NCI-H345 treated with DMSO at 0.1 percent for 48 hours (cell line): Measurements from ENCODE around the gene IL17REL.
A peak's percentile ranks its signal among the peaks of the same experiment; 100 is the strongest.

Experiments used
- DNase-seq: peaks from one replicate; lab custom pipeline; 2025; ENCODE audit not compliant: unreplicated experiment; lab: John Stamatoyannopoulos, UW

Gene IL17REL

DNA sequence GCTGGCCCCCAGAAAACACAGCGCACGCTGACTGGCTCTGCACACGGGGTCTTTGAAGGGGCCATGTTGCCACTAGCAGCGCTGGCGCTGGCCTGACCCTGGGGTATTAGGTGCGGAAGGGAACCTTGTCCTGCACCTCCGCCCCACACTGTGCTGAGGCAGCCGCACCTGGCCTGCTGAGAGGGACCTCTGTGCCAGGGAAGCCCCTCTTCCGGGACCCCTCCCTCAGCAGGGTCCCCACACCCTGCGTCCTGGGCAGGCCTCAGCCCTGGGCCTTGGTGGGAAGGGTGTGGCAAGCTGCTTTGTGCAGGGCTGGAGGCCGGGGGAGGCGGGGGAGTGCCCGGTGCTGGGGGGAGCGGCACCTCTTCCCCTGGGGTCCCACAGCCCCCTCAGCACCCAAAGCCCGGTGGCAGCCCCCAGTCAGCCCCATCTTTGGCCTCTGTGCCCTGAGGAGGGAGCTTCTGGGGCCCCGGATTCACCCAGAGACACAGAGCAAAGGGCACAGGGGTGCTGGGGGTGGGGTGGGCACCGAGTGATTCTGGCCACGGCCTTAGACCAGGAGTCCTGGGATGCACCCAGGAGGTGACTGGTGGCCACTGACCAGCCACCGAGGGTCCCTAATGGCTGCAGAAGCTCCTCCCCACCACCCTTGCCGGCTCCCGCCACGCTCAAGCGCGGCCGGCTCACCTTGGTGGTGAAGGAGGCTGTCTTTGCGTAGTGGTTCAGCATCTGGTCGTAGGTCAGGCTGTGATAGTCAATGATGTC, 34.1 kb upstream of the IL17REL start:
- no peak for DNase-seq

DNA sequence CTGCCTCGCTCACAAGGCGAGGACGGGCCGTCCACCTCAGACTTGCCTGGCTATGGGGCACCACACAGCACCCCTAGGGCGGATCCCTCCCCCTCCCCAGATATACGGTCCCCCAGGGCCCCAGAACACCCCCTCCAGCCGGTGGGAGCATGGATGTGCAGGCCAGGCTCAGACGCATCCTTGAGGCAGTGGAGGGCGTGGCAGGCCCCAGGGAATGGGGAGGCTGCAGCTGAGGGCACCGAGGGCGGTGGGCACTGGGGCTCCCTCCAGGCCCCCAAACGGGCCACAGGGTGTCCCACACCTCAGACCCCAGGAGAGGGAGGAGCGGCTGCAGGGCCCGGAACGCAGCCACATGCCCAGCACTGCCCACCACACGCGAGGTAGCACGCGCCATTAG, 33.5 kb upstream of the IL17REL start:
- DNase-seq: no peak

DNA sequence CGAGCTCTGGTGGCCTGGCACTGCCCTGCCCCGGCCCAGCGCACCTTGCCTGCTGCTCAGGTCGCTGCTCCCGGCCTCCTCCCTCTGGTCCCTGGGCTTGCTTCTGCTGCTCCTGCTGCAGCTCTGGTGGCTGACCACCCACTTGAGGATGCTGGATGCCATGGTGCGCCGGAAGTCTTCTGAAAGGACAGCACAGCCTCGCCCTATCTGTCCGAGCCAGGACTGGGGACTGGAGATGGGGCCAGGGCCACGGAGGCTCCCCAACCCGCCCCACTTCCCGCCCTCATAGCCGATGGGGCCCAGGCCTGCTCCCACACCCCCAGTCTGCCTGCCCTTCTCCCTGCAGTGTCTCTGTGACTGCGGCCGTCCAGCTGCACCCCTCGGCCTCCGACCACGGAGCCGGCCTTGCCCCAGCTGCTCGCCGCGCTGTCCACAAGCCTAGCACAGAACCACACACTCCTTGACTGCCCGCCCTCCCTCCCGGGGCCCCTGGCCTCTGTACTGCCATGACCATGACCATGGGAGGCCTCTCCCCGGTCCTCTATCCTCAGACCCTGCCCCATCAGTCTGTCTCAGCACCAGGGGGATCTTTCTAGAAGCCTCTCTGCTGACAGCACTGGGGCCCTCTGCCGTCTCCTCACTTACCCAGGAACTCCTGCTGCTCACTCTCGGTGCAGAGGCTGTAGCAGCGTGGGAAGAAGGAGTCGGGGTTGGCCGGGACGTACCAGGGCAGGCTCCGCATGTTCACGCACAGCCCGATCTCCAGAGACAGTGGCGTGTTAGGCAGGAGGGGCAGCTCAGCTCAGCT, 32.9 kb upstream of the IL17REL start:
- DNase-seq: no peak

DNA sequence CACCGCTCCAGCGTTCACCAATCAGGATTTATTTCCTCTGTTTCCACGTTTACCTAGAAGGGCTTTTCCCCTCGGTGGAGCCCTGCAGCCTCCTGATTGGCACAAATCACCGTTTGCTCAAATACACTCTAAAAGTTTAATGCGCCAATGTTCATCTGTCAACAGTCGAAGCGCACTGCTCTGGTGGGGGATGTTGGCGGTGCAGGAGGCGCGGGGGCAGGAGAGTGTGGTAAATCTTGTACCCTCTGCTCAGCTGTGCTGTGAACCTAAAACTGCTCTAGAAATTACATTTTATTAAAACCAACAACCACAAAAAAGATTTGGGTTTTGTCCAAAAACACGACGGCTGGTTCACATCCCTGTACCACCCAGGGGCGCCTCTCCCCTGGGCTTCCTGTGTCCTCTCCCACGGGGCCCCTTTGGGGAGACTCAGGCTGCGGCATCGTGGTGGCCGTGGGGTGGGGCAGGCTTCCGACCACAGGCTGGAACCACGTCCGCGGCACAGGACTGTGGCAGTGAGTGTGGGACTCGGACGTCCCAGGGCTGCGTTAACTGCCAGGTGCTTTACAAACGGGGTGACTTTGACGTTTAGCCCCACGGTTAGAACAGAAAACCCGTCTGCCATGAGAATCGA, 32.0 kb upstream of the IL17REL start:
- DNase-seq: no peak

DNA sequence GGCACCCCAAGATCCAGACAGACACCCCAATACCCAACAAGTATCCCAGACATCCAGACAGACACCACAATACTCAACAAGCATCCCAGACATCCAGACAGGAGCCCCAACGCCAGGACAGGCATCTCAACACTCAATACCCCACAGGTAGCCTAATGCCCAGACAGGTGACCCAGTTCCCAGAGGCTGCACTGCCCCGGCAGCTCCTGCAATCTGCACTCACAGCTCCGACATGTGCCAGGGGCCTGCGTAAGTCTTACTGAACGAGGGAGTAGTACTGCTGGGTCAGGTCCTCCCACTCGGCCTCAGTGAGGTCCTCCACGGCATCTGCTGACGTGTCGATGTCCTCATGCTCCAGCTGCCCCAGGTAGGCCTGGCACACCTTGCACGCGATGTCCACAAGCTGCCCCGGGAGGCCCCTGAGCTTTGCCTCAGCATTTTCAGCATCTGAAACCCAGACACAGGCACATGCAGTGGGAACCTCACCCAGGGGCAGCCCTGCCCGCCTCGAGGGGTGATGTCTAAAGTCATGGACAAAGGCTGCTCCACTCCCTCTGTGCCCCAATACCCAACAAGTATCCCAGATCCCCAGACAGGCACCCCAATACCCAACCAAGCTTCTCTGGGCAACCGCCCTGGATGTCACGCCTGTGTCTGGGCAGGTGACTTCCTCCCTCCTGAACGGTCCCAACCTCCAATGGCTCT, 28.9 kb upstream of the IL17REL start:
- no peak for DNase-seq

DNA sequence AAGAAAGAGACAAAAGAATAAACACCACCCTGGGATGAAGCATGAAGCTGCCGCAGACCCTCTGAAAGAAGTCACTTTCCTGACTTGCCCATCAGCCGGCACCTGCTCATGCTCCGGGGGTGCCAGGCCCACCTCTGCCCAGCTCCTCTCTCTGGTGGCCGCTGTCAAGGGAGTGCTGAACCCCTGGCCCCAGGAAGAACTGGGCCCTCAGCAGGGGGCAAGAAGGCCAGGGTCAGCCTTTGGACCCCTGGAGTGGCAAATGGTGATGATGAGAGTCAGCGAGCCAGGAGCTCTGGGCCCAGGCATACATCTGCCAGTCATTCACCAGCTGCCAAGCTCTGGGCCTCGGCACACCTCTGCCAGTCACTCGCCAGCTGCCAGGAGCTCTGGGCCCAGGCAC, 28.2 kb upstream of the IL17REL start:
- DNase-seq: no peak

DNA sequence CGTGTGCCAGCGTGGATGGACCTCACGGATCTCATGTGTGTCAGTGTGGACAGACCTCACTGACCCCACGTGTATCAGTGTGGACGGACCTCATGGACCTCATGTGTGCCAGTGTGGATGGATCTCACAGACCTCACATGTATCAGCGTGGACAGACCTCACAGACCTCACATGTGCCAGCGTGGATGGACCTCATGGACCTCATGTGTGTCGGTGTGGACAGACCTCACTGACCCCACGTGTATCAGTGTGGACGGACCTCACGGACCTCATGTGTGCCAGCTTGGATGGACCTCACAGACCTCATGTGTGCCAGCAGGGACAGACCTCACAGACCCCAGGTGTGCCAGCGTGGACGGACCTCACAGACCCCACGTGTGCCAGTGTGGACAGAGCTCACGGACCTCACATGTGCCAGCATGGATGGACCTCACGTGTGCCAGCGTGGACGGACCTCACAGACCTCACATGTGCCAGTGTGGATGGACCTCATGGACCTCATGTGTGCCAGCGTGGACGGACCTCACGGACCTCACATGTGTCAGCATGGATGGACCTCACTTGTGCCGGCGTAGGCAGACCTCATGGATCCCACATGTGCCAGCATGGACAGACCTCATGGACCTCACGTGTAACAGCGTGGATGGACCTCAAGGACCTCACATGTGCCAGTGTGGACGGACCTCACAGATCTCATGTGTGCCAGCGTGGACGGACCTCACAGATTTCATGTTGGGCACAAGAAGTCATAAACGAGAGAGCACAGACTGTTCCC, 27.3 kb upstream of the IL17REL start:
- DNase-seq: no peak

DNA sequence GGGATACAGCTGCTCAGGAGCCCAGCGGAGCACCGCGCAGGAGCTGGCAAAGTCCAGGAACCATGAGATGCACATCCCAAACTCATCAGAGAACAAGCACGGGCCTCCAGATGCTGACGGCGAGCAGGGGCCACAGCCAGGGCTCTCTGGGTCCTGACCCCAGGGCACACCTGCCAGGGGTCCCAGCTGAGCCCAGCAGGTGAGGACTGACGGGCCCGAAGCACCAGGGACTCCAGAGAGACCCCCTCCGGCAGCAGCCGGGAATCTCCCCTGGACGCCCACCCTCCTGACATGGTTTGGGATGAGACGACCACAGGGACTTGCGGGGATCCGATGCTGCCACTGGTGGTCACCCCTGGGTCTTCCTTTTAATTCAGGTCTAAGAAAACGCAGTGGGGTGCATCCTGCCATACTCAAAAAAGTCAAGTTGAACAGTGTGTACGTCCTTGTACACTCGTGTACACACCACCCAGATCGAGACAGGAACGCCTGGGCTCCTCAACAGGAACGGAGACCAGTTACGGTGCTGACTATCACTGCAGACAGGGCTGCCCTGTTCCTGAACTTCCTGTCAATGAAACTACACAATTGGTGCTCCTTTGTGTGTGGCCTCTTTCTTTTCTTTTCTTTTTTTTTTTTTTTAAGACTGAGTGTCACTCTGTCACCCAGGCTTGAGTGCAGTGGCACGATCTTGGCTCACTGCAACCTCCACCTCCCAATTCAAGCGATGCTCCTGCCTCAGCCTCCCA, 23.6 kb upstream of the IL17REL start:
- no peak for DNase-seq

DNA sequence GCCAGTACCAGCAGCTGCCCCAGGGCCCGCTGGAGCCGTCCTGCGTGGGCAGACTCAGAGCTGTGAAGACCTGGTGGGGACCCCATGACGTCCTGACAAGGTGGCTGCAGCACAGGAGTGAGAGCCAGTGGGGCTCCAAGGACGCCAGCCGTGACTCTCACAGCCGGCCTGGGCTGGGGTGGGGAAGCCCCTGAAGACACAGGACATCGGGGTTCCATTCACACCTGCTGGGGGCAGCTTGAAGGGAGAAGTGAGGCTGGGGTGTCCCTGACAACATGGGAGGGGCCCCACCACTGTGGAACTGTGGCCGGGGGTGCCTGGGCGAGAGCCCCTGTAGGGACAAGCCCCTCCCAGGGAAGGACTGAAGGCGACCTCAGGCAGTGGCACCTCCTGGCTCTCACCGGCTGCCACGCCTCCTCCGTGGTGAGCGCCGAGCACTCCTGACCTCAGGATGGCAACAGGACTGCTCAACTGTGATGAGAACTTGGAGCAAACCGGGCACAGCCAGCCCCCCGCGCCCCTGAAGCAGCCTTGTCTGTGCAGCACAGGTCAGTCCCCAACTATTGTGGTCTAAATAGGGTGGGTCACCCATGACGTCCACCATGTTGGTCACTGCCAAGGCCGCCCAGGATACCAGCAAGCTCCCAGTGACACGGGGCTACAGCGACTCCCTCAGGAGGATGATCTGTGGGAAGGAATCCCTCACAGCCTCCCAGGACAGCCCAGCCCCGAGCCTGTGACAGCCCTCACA, 22.7 kb upstream of the IL17REL start:
- DNase-seq: no peak

DNA sequence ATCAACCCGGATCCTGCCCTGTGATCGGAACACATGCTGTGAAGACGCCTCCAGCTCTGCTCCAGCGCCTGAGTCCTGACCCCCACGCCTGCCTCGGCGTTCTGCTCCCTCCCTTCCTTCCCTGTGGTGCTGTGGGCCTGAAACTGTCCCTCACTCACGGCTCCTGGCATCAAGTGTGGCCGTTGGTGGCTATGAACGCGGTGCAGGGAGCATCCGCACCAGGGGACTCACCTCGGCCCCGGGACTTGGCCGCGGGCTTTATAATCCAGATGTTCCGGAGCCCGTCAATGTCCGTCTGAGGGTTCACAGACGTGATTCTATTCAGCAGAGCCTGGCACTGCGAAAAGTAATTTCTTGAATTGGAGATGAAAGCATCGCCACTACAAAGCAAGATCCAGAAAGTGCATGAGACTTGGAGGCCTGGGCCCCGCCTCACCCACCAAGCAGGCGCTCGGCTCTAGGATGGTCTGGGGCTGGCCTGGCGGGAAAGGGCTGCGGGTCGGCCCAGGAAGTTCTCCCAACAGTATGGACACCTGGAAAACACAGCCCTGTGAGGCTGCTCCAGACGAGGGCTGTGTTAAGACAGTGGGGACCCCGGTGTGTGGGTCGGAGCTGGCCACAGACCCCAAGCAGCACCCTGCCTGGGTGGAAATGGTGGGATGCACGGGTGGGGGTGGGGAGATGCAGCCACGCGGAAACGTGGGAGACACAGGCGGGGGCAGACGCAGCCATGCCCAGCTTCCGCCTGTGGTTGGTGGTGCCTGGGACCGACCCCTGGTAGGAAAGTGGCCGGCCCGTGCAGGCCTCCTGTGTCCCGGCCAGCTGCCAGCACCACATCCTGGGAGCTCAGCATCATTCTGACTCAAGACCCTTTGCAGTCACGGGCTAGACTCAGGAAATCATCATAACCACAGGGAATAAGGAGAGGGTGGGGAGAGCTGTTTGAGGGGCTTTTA, 21.8 kb upstream of the IL17REL start:
- no peak for DNase-seq

DNA sequence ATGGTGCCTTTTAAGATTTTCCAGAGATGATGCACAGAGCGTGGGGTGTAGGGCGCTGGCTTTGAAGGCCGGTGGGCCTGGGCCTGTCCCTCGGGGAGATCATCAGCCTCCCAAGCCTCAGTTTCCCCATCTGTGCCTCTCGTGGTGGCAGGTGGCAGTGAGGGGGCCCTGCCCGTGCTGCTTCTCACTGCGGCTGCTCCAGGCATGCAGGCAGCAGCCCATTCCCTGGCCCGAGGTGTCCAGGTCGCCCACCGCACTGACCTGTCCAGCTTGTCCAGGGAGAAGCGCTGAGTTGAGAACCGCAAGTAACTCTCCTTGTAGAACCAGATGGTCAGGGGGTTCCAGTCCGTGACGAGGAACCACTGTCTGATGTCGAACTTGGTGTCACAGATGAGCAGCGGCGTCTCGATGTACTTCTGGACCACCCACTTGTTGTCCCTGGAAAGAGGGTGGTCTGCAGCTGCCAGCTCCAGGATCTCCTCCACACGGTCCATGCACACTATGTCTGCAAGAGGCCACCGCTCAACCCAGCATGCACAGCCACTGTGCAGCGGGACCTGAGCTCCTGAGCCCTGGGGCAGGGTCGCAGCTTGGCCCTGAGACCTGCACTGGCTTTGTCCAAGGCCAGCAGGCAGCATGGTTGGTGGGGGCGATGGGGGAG, 20.5 kb upstream of the IL17REL start:
- no peak for DNase-seq

DNA sequence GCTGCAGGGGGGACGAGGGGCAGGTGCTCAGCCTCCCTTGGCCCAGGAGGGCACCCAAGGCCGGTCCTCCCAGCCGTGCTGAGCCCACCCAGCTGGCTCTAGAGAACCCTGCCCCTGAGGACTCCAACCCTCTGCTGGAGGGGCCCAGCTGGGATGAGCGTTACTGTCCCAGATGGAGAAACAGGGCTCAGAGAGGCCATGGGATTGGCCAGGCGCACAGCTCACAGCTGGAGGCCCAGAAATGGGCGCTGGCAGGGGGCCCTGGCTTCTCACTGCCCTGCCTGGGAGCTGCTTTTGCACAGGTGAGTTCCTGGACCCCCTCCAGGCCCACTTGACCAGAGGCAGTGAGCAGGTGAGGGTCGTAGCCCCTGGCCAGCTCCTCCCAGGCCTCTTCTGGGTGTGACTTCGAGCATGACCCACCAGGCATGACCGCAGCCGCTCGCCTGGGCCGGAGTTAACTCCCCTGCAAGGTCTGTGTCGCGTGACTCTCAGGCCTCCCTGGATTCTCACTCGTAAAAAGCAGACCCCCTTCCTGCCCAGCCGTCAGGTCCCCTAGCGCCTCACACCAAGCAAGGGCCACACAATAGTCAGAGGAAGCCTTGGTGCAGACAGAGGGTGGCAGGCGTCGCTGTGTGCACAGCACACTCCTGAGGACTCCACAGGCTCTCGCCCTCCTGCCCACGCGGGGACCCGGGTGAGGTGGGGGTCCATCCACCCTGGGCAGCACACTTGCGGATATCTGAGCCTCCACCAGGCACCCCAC, 19.7 kb upstream of the IL17REL start:
- DNase-seq: no peak

DNA sequence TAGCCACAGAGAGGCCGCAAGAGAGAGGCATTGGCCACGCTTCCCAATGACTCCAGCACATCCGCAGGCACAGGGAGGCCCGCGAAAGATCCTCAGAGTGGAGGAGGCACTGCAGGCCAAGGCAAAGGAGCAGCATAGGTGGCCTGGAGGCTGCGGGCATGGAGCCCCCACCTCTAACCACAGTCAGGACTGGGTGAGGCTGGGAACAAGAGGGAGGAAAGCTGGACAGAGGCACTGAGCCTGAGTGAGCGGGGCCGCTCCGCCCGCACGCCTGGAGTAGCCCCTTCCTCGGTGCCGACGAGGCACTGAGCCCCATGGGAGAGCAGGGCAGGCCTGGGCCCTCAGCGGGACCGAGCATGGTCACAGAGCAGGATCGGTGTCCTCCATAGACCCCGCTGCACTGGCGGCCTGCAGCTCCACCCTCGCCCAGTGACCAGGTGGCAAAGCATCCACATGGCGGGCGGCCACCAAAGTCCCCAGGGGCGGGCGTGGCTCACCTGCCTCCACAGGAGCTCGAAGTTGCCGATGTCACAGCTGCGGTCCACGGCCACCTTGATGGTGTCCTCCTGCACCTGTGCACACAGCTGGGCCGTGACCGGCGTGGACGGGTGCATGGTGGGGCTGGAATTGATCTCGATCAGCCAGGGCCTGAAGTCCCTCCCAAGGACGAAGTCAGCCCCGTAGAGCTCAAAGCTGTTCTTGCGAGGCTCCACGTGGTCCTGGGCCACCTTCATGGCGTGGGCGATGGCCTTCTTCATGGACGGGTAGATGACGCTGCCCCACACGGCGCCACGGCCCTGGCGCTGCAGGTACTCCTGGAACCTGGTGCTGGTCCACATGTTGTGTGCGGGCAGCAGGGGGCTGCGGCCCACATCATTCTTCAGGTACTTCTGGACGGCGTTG, 18.9 kb upstream of the IL17REL start:
- DNase-seq: no peak

DNA sequence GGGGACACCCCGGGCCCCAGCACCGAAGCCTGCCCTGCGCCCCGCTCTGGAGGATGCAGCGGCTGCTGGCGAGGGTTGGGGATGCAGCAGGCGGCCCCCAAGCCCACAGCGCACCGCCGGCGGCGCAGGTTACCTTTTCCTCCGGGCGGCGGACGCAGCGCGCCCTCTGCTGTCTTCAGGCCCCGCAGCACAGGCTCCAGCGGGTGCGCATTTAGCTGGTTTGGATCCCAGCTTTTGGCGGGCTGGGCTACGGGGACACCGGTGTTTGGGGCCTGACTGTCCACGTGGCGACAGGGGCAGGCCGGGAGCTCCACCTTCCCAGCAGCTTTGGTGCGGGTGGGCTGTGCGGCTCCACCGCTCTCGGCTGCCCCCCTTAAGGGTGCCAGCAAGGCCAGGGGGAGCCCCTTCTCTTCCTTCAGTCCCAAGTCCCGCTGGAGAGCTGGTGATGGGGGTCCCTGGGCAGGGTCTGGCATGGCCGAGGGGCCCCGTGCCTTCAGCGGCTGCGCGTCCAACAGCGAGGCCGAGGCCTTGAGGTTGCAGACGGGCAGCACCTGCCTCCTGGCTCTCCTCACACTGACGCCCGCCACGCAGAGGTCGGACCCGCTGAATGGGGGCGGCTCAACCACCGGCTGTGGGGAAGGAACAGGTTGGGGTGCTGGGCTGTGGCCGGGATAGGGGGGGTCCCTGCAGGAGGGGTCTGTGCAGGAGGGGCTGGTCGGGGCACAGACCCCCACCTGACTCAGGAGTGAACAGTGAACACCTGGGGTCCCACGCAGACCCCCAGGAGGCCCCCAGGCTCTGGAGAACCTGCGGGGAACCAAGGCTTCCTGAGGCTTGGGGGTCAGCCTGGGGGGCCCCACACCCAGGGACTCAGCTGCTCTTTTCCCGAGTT, 18.0 kb upstream of the IL17REL start:
- peak; percentile 27 for DNase-seq
